Endothelial cell (in vitro differentiated cells): ENCODE results near the gene RER1. TPM values are rescaled to one million over a fixed set of nuclear protein-coding genes. Genes with fewer than 3 reads are reported as not detected.

ENCODE experiments used
- DNase-seq: peaks from one replicate; pipeline ENCODE4 v3.0.0; 2021; ENCODE audit warnings: low spot score
- H3K27ac Mint-ChIP-seq: one replicate; pipeline ENCODE4 v1.8.0; 2021; ENCODE audit warnings: mixed read lengths, inconsistent platforms; ENCODE audit not compliant: unreplicated experiment
- H3K27me3 Mint-ChIP-seq: one replicate; pipeline ENCODE4 v1.8.0; 2021; ENCODE audit warnings: mild to moderate bottlenecking, moderate library complexity, mixed read lengths, inconsistent platforms; ENCODE audit not compliant: unreplicated experiment
- H3K36me3 Mint-ChIP-seq: one replicate; pipeline ENCODE4 v1.8.0; 2021; ENCODE audit warnings: mild to moderate bottlenecking, low read depth, mixed read lengths, inconsistent platforms; ENCODE audit not compliant: unreplicated experiment
- H3K4me1 Mint-ChIP-seq: one replicate; pipeline ENCODE4 v1.8.0; 2021; ENCODE audit warnings: mild to moderate bottlenecking, mixed read lengths, inconsistent platforms; ENCODE audit not compliant: unreplicated experiment
- H3K4me3 Mint-ChIP-seq: one replicate; pipeline ENCODE4 v1.8.0; 2021; ENCODE audit warnings: mild to moderate bottlenecking, mixed read lengths, inconsistent platforms; ENCODE audit not compliant: unreplicated experiment
- H3K9me3 Mint-ChIP-seq: one replicate; pipeline ENCODE4 v1.8.0; 2021; ENCODE audit warnings: mixed read lengths, inconsistent platforms; ENCODE audit not compliant: unreplicated experiment
- total RNA-seq: library from RNA; stranded (reverse); fragmentation: NEBNext Ultra II Directional; extraction: Animal tissue kit (Norgen Biotek cat#: 25700); gene quantifications from one replicate; pipeline ENCODE4 v1.2.1, GENCODE V29; 2021; ENCODE audit not compliant: unreplicated experiment
- TF ChIP-seq, protein P1 (sequence below): fragments of 200-600 bp; sonication (generic); IDR thresholded peaks from one replicate; pipeline ENCODE4 v1.5.0; 2021; ENCODE audit warnings: antibody characterized with exemption; ENCODE audit not compliant: unreplicated experiment

The RER1 gene
- total RNA-seq, 1 donor from 2014 or later: 141 TPM

DNA sequence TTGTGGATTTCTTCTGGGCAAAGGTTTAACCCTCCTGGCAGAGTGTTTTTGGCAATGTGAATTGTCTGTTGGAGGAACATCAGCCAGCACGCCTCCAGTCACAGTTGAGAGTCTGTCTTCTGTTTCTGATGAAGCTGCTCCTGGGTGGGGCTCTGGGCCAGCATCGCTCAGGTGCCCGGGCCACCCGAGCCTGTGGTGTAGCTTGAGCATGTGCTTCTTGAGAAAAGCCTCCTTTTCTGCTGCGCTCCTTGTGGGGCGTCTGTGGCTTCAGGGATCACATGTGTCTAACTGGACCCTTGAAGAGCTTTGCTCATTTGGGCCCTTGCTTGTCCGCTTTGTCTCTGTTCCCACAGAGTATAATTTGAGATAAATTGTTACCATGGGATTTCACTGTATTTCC is 7.2 kb downstream of the RER1 start:
- H3K4me3 Mint-ChIP-seq: peak overlapping the region; percentile 74
- TF ChIP-seq, protein P1, sequence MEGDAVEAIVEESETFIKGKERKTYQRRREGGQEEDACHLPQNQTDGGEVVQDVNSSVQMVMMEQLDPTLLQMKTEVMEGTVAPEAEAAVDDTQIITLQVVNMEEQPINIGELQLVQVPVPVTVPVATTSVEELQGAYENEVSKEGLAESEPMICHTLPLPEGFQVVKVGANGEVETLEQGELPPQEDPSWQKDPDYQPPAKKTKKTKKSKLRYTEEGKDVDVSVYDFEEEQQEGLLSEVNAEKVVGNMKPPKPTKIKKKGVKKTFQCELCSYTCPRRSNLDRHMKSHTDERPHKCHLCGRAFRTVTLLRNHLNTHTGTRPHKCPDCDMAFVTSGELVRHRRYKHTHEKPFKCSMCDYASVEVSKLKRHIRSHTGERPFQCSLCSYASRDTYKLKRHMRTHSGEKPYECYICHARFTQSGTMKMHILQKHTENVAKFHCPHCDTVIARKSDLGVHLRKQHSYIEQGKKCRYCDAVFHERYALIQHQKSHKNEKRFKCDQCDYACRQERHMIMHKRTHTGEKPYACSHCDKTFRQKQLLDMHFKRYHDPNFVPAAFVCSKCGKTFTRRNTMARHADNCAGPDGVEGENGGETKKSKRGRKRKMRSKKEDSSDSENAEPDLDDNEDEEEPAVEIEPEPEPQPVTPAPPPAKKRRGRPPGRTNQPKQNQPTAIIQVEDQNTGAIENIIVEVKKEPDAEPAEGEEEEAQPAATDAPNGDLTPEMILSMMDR: no peak
- H3K9me3 Mint-ChIP-seq: no peaks in the 10 kb centered on the region
- peak overlapping the region; percentile 54 for H3K27ac Mint-ChIP-seq
- H3K4me1 Mint-ChIP-seq: no peaks in the 10 kb centered on the region
- peaks cover 38% of the 10 kb centered on the region for H3K36me3 Mint-ChIP-seq
- DNase-seq: no peak
- peaks cover 1% of the 10 kb centered on the region for H3K27me3 Mint-ChIP-seq

- DNase-seq: no peak
- peak overlapping the region; percentile 66 for H3K4me3 Mint-ChIP-seq
- peaks cover 5% of the 10 kb centered on the region for H3K27me3 Mint-ChIP-seq
- H3K9me3 Mint-ChIP-seq: no peaks in the 10 kb centered on the region
- TF ChIP-seq, protein P1: no peak
- H3K27ac Mint-ChIP-seq: no peak overlapping the region
- H3K36me3 Mint-ChIP-seq: peaks cover 44% of the 10 kb centered on the region
- H3K4me1 Mint-ChIP-seq: no peaks in the 10 kb centered on the region
These were observed 8.4 kb downstream of the RER1 start for GRCh38 chr1:2399890-2400575.

DNA sequence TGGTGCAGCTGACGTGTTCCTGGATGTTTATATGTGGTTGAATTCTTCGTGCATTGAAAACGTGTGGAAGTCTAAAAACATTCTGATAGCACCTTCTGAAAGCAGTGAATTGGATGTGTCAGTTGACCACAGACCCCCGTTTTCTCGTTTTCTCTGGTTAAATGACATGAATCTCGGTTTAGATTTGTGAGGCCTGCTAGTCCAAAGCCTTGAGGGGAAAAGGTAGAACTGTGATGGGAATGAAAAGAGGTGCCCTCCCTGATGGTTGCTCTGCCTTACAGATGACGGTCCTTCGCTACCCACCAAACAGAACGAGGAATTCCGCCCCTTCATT is 8.9 kb downstream of the RER1 start:
- Mint-ChIP-seq H3K9me3 (no peaks in the 10 kb centered on the region), H3K36me3 (peaks cover 44% of the 10 kb centered on the region), H3K27ac (no peak overlapping the region), H3K4me3 (peak overlapping the region; percentile 66), H3K4me1 (no peaks in the 10 kb centered on the region), H3K27me3 (peaks cover 5% of the 10 kb centered on the region)
- no peak for DNase-seq
- TF ChIP-seq, protein P1: no peak

GRCh38 chr1:2400950-2401649 is 9.5 kb downstream of the RER1 start:
- peaks cover 5% of the 10 kb centered on the region for H3K27me3 Mint-ChIP-seq
- H3K9me3 Mint-ChIP-seq: no peaks in the 10 kb centered on the region
- peaks cover 44% of the 10 kb centered on the region for H3K36me3 Mint-ChIP-seq
- H3K4me1 Mint-ChIP-seq: no peaks in the 10 kb centered on the region
- TF ChIP-seq, protein P1: no peak
- no peak overlapping the region for H3K27ac Mint-ChIP-seq
- H3K4me3 Mint-ChIP-seq: no peak overlapping the region
- no peak for DNase-seq

DNA sequence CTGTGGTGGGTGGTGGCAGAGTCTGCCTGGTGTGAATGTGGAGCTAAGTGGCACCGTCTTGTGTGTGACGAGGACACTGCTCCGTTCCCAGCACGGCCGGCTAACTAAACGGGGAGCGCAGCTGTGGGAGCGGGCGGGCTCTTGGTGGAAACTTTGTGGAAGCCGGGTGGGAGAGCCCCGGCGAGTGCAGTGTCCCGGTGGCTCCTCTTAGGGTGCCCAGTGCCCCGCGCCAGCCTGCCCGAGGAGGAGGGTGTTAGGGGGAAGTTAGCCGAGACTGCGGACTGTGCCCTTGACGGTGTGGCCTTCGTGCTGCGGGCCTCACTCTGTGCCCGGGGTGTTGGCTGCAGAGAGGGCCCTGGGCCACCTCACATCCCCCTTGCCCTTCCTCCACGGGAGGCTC is 10.8 kb downstream of the RER1 start:
- H3K27ac Mint-ChIP-seq: peak overlapping the region; percentile 8
- H3K4me1 Mint-ChIP-seq: no peaks in the 10 kb centered on the region
- H3K4me3 Mint-ChIP-seq: peak overlapping the region; percentile 48
- no peaks in the 10 kb centered on the region for H3K9me3 Mint-ChIP-seq
- H3K36me3 Mint-ChIP-seq: peaks cover 42% of the 10 kb centered on the region
- TF ChIP-seq, protein P1: no peak
- no peak for DNase-seq
- peaks cover 7% of the 10 kb centered on the region for H3K27me3 Mint-ChIP-seq
